CD14-positive monocyte (primary cell): ENCODE measurements around the gene PPP6R3. TPM values are rescaled to one million over a fixed set of nuclear protein-coding genes. Genes with fewer than 3 reads are reported as not detected.
A peak's percentile ranks its signal among the peaks of the same experiment; 100 is the strongest.

Experiments
- DNase-seq, 3 donors: peaks; one replicate each; pipeline ENCODE4 v3.0.0-alpha.2; 2011 to 2022
- H2AFZ ChIP-seq: 2 replicates; pipeline ENCODE4 v1.6.0; 2012; ENCODE audit warnings: mild to moderate bottlenecking, low read depth, low read length, inconsistent platforms; ENCODE audit not compliant: insufficient read depth, poor library complexity, severe bottlenecking
- H3K27ac ChIP-seq, 2 donors: 1 replicate in 1 of 2; 2 replicates in 1 of 2; pipeline ENCODE4 v1.5.1; 2012 to 2013; ENCODE audit warnings: low read length in 2 of 2, control low read depth in 1 of 2, inconsistent platforms in 1 of 2, low read depth in 1 of 2, mild to moderate bottlenecking in 1 of 2
- H3K27me3 ChIP-seq, 2 donors: one replicate each; pipeline versions ENCODE4 v1.6.0 to v1.6.1; 2011 to 2013; ENCODE audit warnings: low read length in 2 of 2; ENCODE audit not compliant: control insufficient read depth in 2 of 2, insufficient read depth in 2 of 2
- H3K36me3 ChIP-seq, 2 donors: replicated peaks in 1 of 2; 1 replicate in 1 of 2; 2 replicates in 1 of 2; pipeline versions ENCODE4 v1.5.1 to v1.6.1; 2012 to 2013; ENCODE audit warnings: low read length in 2 of 2, control low read depth in 1 of 2, inconsistent platforms in 1 of 2, mild to moderate bottlenecking in 1 of 2; ENCODE audit not compliant: insufficient read depth in 2 of 2, control insufficient read depth in 1 of 2
- H3K4me1 ChIP-seq, 2 donors: 1 replicate in 1 of 2; 2 replicates in 1 of 2; pipeline versions ENCODE4 v1.5.1 to v1.6.1; 2012 to 2013; ENCODE audit warnings: low read length in 2 of 2, control low read depth in 1 of 2, inconsistent platforms in 1 of 2, mild to moderate bottlenecking in 1 of 2, moderate library complexity in 1 of 2; ENCODE audit not compliant: insufficient read depth in 2 of 2, control insufficient read depth in 1 of 2
- H3K4me2 ChIP-seq: replicated peaks from 2 replicates; pipeline ENCODE3; 2012; ENCODE audit warnings: low read length, moderate library complexity, mild to moderate bottlenecking; ENCODE audit not compliant: poor library complexity, severe bottlenecking; ENCODE audit errors: extremely low read depth
- H3K4me3 ChIP-seq, 3 experiments: fragments of 200-600 bp in 1 of 3; sonication (generic) in 1 of 3; replicated peaks in 1 of 3; 1 replicate in 2 of 3; 2 replicates in 1 of 3; pipeline ENCODE4 v1.5.1; 2011 to 2013; ENCODE audit warnings: low read length in 3 of 3, mild to moderate bottlenecking in 3 of 3, control low read depth in 2 of 3, low read depth in 2 of 3, inconsistent platforms in 1 of 3, moderate library complexity in 1 of 3
- H3K79me2 ChIP-seq: 2 replicates; pipeline ENCODE4 v1.6.0; 2012; ENCODE audit warnings: mild to moderate bottlenecking, control low read depth, inconsistent platforms, low read length, moderate library complexity; ENCODE audit not compliant: insufficient read depth
- H3K9ac ChIP-seq: 2 replicates; pipeline ENCODE4 v1.6.0; 2017; ENCODE audit warnings: low read length, mild to moderate bottlenecking; ENCODE audit not compliant: insufficient read depth, poor library complexity, severe bottlenecking
- H3K9me3 ChIP-seq, 2 donors: replicated peaks in 1 of 2; 1 replicate in 1 of 2; 2 replicates in 1 of 2; pipeline versions ENCODE4 v1.5.1 to v1.6.1; 2012 to 2013; ENCODE audit warnings: low read length in 2 of 2, control low read depth in 1 of 2; ENCODE audit not compliant: control insufficient read depth in 1 of 2, insufficient read depth in 1 of 2
- H4K20me1 ChIP-seq: 2 replicates; pipeline ENCODE4 v1.6.0; 2012; ENCODE audit warnings: mild to moderate bottlenecking, low read length, control low read depth, moderate library complexity; ENCODE audit not compliant: insufficient read depth
- H3K27ac Mint-ChIP-seq, 7 donors: one replicate each; pipeline ENCODE4 v1.8.0; 2020; ENCODE audit warnings: mild to moderate bottlenecking in 7 of 7, mixed read lengths in 7 of 7, moderate library complexity in 6 of 7, inconsistent platforms in 2 of 7
- H3K27me3 Mint-ChIP-seq, 3 donors: one replicate each; pipeline ENCODE4 v1.8.0; 2021 to 2022; ENCODE audit warnings: low read depth in 3 of 3, mild to moderate bottlenecking in 3 of 3, mixed read lengths in 3 of 3, moderate library complexity in 3 of 3, inconsistent platforms in 1 of 3
- H3K36me3 Mint-ChIP-seq, 2 donors: one replicate each; pipeline ENCODE4 v1.8.0; 2020; ENCODE audit warnings: mixed read lengths in 2 of 2, inconsistent platforms in 1 of 2, mild to moderate bottlenecking in 1 of 2
- H3K4me1 Mint-ChIP-seq: one replicate; pipeline ENCODE4 v1.8.0; 2020; ENCODE audit warnings: mild to moderate bottlenecking, mixed read lengths
- H3K4me3 Mint-ChIP-seq, 2 donors: one replicate each; pipeline ENCODE4 v1.8.0; 2020; ENCODE audit warnings: mild to moderate bottlenecking in 2 of 2, mixed read lengths in 2 of 2, moderate library complexity in 1 of 2
- H3K9me3 Mint-ChIP-seq, 7 donors: one replicate each; pipeline ENCODE4 v1.8.0; 2020 to 2022; ENCODE audit warnings: mixed read lengths in 7 of 7, mild to moderate bottlenecking in 6 of 7, moderate library complexity in 6 of 7, inconsistent platforms in 2 of 7
- WGBS: methylation state at CpG from one replicate; pipeline ENCODE4 v1.1.5; 2013; ENCODE audit warnings: missing lambda C conversion rate; ENCODE audit not compliant: insufficient coverage; 5-methylcytosine and 5-hydroxymethylcytosine counted together
- intact Hi-C, 2 donors: fragments of 100-400 bp; cut with micrococcal nuclease; formaldehyde crosslinking; loops; one replicate each; pipeline versions ENCODE4 v1.15.0 to v1.15.1; 2023
- polyA plus RNA-seq, 3 donors: library from polyadenylated mRNA; depleted of rRNA in 1 of 3; unstranded in 2 of 3; stranded (reverse) in 1 of 3; fragments of 300-500 nt in 2 of 3; fragments of >200 nt in 1 of 3; fragmentation: Illumina TruSeq in 2 of 3; gene quantifications; 1 replicate in 2 of 3; 2 replicates in 1 of 3; pipeline ENCODE4 v1.2.3, GENCODE V29; 2012 to 2021
- TF ChIP-seq, protein P1 (sequence below): fragments of 200-600 bp; IDR thresholded peaks from one replicate; pipeline ENCODE4 v1.8.0; 2022; ENCODE audit warnings: antibody characterized with exemption, mild to moderate bottlenecking

PPP6R3 gene
- polyA plus RNA-seq, 3 donors = 22.9 to 39.4 (median 38.1) TPM

DNA sequence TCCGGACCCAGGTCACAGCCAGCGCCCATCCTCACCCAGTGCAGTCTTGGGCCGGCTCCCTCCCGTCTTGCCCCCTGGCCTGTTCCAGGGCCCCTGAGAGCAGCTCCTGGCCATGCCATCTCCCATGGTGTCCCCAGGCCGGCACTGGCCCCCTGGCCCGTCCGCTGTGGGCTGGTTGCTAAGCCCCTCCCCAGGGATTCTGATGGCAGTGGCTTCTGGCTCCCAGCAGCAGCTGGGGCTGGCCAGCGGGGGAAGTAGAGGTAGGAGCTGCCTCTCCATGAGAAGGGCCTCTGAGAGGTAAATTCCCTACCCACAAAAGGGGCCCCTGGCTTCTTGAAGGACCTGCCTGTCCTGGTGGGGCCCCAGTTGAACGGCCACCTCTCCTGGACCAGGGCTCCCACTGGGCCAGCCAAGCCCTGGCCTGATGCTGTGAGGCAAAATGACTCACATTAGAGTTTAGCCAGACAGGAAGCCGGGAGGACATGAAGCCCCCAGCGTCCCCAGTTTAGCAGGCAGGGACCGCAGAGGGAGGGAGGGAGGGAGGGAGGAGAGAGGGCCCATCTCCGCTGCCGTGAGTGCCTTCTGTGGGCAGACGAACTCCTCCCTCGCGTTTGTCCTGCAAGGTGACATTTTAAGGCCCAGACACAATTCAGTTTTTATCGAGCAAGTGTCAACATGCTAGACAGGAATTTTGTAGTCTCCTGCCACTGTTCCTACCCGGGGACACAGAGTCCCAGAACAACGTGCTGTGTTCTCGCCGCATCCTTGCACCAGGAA lies 190.8 kb downstream of the PPP6R3 start:
- Mint-ChIP-seq H3K27me3 (peaks cover 8 to 42% (median 20%) of the 10 kb centered on the region in 3 donors), H3K27ac (peak overlapping the region in 1 of 7 donors; percentile 28), H3K4me3 (no peak overlapping the region), H3K9me3 (peaks cover 10 to 26% (median 17%) of the 10 kb centered on the region in 7 donors), H3K4me1 (peaks cover 2% of the 10 kb centered on the region), H3K36me3 (no peaks in the 10 kb centered on the region)
- Histone ChIP-seq H3K36me3 (no peaks in the 10 kb centered on the region), H3K79me2 (no peaks in the 10 kb centered on the region), H3K4me2 (no peak overlapping the region), H3K27ac (no peak overlapping the region), H3K4me1 (no peaks in the 10 kb centered on the region), H4K20me1 (no peaks in the 10 kb centered on the region), H3K4me3 (no peak overlapping the region), H3K9me3 (peaks cover 8 to 13% of the 10 kb centered on the region in 2 donors), H3K9ac (no peak overlapping the region), H2AFZ (no peak overlapping the region), H3K27me3 (peaks cover 0 to 13% of the 10 kb centered on the region in 2 donors)
- TF ChIP-seq, protein P1, sequence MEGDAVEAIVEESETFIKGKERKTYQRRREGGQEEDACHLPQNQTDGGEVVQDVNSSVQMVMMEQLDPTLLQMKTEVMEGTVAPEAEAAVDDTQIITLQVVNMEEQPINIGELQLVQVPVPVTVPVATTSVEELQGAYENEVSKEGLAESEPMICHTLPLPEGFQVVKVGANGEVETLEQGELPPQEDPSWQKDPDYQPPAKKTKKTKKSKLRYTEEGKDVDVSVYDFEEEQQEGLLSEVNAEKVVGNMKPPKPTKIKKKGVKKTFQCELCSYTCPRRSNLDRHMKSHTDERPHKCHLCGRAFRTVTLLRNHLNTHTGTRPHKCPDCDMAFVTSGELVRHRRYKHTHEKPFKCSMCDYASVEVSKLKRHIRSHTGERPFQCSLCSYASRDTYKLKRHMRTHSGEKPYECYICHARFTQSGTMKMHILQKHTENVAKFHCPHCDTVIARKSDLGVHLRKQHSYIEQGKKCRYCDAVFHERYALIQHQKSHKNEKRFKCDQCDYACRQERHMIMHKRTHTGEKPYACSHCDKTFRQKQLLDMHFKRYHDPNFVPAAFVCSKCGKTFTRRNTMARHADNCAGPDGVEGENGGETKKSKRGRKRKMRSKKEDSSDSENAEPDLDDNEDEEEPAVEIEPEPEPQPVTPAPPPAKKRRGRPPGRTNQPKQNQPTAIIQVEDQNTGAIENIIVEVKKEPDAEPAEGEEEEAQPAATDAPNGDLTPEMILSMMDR = no peak
- WGBS = 78% methylated on average over 16 of the region's 22 CpGs
- intact Hi-C loops = no loop called here
- DNase-seq = no peak

DNA sequence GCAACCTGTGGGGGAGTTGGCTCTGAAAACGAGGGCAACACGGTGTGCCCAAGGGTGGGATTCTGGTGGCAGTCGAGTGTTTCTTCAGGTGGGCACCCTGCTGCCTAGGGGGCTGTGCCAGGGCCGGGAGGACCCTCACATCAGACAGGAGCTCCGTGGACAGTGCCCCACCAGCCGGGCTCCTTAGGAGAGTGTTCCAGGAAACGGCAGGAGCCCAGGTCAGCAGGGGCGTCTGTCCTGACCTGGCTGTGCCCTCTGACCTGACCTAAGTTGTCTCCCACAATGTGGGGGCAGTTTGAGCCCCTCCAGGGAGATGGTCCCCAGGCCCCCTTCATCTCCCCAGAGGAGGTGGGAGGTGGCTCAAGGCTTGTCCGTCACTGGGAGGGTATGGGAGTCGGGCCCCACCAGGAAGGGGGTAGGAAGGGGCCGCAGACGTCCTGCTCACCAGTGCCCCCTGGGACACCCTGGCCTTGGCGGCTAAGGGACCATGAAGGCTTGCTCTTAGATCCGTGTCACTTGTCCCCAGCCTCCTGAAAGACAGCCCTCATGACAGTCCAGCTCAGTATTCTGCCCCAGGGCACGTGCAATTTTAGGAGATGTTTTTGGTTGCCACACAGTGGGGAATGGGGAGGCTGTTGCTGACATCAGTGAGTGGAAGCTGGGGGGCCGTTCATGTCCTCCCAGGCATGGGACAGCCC lies 191.6 kb downstream of the PPP6R3 start:
- peaks cover 5 to 18% (median 12%) of the 10 kb centered on the region in 7 donors for H3K9me3 Mint-ChIP-seq
- Histone ChIP-seq H3K36me3 (no peaks in the 10 kb centered on the region), H3K4me1 (no peaks in the 10 kb centered on the region), H3K4me2 (no peak overlapping the region), H3K4me3 (no peak overlapping the region), H2AFZ (no peak overlapping the region), H4K20me1 (no peaks in the 10 kb centered on the region), H3K9me3 (peaks cover 5 to 6% of the 10 kb centered on the region in 2 donors), H3K9ac (no peak overlapping the region), H3K79me2 (no peaks in the 10 kb centered on the region), H3K27me3 (peaks cover 0 to 13% of the 10 kb centered on the region in 2 donors), H3K27ac (no peak overlapping the region)
- 88% methylated on average over 15 of the region's 16 CpGs for WGBS
- H3K36me3 Mint-ChIP-seq = no peaks in the 10 kb centered on the region
- H3K27ac Mint-ChIP-seq = peak overlapping the region in 1 of 7 donors; percentile 28
- DNase-seq = no peak
- no peak overlapping the region for H3K4me3 Mint-ChIP-seq
- peaks cover 2% of the 10 kb centered on the region for H3K4me1 Mint-ChIP-seq
- intact Hi-C loops = no loop called here
- TF ChIP-seq, protein P1 = no peak
- H3K27me3 Mint-ChIP-seq = peaks cover 11 to 41% (median 17%) of the 10 kb centered on the region in 3 donors
